ENCODE results near the gene LILRB2.
A peak's percentile ranks its signal among the peaks of the same experiment; 100 is the strongest.

Gene LILRB2

GRCh38 chr19:54271106-54271505 is 9.8 kb downstream of the LILRB2 start:
- Histone ChIP-seq H3K9me3 (no peaks in the 10 kb centered on the region), H3K27me3 (peaks cover 32% of the 10 kb centered on the region), H3K36me3 (no peaks in the 10 kb centered on the region), H3K4me3 (ENCODE audit: low read depth, low read length) (no peak overlapping the region), H3K4me1 (no peaks in the 10 kb centered on the region)
- no peak for TF ChIP-seq CTCF (IDR thresholded peaks at IDR 0.05; ENCODE audit: low read depth, low read length)
- no peak for DNase-seq

GRCh38 chr19:54268936-54269335 is 12.0 kb downstream of the LILRB2 start:
- H3K27me3 ChIP-seq, result peaks cover 27% of the 10 kb centered on the region
- DNase-seq, result no peak
- no peaks in the 10 kb centered on the region for H3K36me3 ChIP-seq
- H3K4me1 ChIP-seq, result no peaks in the 10 kb centered on the region
- H3K4me3 ChIP-seq (ENCODE audit: low read depth, low read length), result no peak overlapping the region
- no peak for TF ChIP-seq CTCF (IDR thresholded peaks at IDR 0.05; ENCODE audit: low read depth, low read length)
- no peaks in the 10 kb centered on the region for H3K9me3 ChIP-seq

- Histone ChIP-seq H3K4me3 (ENCODE audit: low read depth, low read length) (no peak overlapping the region), H3K9me3 (no peaks in the 10 kb centered on the region), H3K27me3 (peaks cover 23% of the 10 kb centered on the region), H3K4me1 (no peaks in the 10 kb centered on the region), H3K36me3 (no peaks in the 10 kb centered on the region)
- peak; percentile 76 for DNase-seq
- TF ChIP-seq CTCF (IDR thresholded peaks at IDR 0.05; ENCODE audit: low read depth, low read length), result peak; percentile 82
Observed at GRCh38 chr19:54266133-54266532, 14.8 kb downstream of the LILRB2 start.

GRCh38 chr19:54262470-54262869 is 18.4 kb downstream of the LILRB2 start:
- no peak for TF ChIP-seq CTCF (IDR thresholded peaks at IDR 0.05; ENCODE audit: low read depth, low read length)

GRCh38 chr19:54262066-54262465 is 18.8 kb downstream of the LILRB2 start:
- H3K9me3 ChIP-seq, result no peaks in the 10 kb centered on the region
- no peaks in the 10 kb centered on the region for H3K36me3 ChIP-seq
- H3K27me3 ChIP-seq, result peaks cover 31% of the 10 kb centered on the region
- no peak overlapping the region for H3K4me3 ChIP-seq (ENCODE audit: low read depth, low read length)
- no peak for DNase-seq
- no peaks in the 10 kb centered on the region for H3K4me1 ChIP-seq
- TF ChIP-seq CTCF (IDR thresholded peaks at IDR 0.05; ENCODE audit: low read depth, low read length), result no peak

More at GRCh38 chr19:54262470-54262869, 18.4 kb downstream of the LILRB2 start:
- no peaks in the 10 kb centered on the region for H3K9me3 ChIP-seq
- H3K4me3 ChIP-seq (ENCODE audit: low read depth, low read length), result no peak overlapping the region
- no peaks in the 10 kb centered on the region for H3K4me1 ChIP-seq
- H3K36me3 ChIP-seq, result no peaks in the 10 kb centered on the region
- no peak for DNase-seq
- H3K27me3 ChIP-seq, result peaks cover 27% of the 10 kb centered on the region

- no peak for TF ChIP-seq CTCF (IDR thresholded peaks at IDR 0.05; ENCODE audit: low read depth, low read length)
- H3K4me3 ChIP-seq (ENCODE audit: low read depth, low read length), result no peak within 1 kb of the TSS
Observed at GRCh38 chr19:54257116-54257480, 23.8 kb downstream of the LILRB2 start, which contains the start of gene LILRB5. TSS of gene LILRB5 (minus strand) at chr19:54257273. CDS start at chr19:54257193, 80 bp downstream.

More at GRCh38 chr19:54257116-54257480, 23.8 kb downstream of the LILRB2 start, which contains the start of gene LILRB5:
- DNase-seq, result no peak
- H3K36me3 ChIP-seq, result no peaks in the 10 kb centered on the region
- no peaks in the 10 kb centered on the region for H3K4me1 ChIP-seq
- H3K27me3 ChIP-seq, result peaks cover 78% of the 10 kb centered on the region
- no peaks in the 10 kb centered on the region for H3K9me3 ChIP-seq

Data from BE2C (cell line).